DND-41 (cell line): ENCODE measurements around the gene SFMBT2.

Source experiments
- ATAC-seq: fragments of 200-7000 bp; cut with Tn5 transposase; 3 replicates; pipeline ENCODE4 v1.9.1; 2021; ENCODE audit warnings: low read depth; ENCODE audit not compliant: insufficient read depth
- DNase-seq: peaks from one replicate; pipeline ENCODE4 v3.0.0-alpha.2; 2020
- H2AFZ ChIP-seq: 2 replicates; pipeline ENCODE4 v1.6.0; 2012; ENCODE audit warnings: low read depth, low read length
- H3K27ac ChIP-seq: 2 replicates; pipeline ENCODE4 v1.5.1; 2012; ENCODE audit warnings: low read length, inconsistent platforms
- H3K27me3 ChIP-seq: fragments of 200-600 bp; sonication (generic); 2 replicates; pipeline ENCODE4 v1.6.0; 2012; ENCODE audit warnings: low read length, mild to moderate bottlenecking, inconsistent platforms; ENCODE audit not compliant: insufficient read depth, poor library complexity
- H3K36me3 ChIP-seq: 2 replicates; pipeline ENCODE4 v1.5.1; 2012; ENCODE audit warnings: low read length, inconsistent platforms; ENCODE audit not compliant: insufficient read depth
- H3K4me1 ChIP-seq: 2 replicates; pipeline ENCODE4 v1.5.1; 2012; ENCODE audit warnings: mild to moderate bottlenecking, low read length; ENCODE audit not compliant: insufficient read depth
- H3K4me2 ChIP-seq: 2 replicates; pipeline ENCODE4 v1.6.0; 2012; ENCODE audit warnings: mild to moderate bottlenecking, moderate library complexity, low read length, inconsistent platforms; ENCODE audit not compliant: insufficient read depth
- H3K4me3 ChIP-seq, 2 experiments: fragments of 200-600 bp in 1 of 2; shearing (Covaris generic) in 1 of 2; 2 replicates each; pipeline ENCODE4 v1.5.1; 2012 to 2016; ENCODE audit warnings: inconsistent platforms in 2 of 2, low read length in 2 of 2, mild to moderate bottlenecking in 2 of 2, low read depth in 1 of 2, moderate library complexity in 1 of 2
- H3K79me2 ChIP-seq: 2 replicates; pipeline ENCODE4 v1.6.0; 2012; ENCODE audit warnings: low read length, inconsistent platforms; ENCODE audit not compliant: insufficient read depth
- H3K9ac ChIP-seq: 2 replicates; pipeline ENCODE4 v1.6.0; 2012; ENCODE audit warnings: low read depth, mild to moderate bottlenecking, inconsistent platforms, low read length, moderate library complexity
- H3K9me3 ChIP-seq: 2 replicates; pipeline ENCODE4 v1.5.1; 2012; ENCODE audit warnings: low read length, moderate library complexity, mild to moderate bottlenecking, inconsistent platforms; ENCODE audit not compliant: insufficient read depth, severe bottlenecking
- H4K20me1 ChIP-seq: 2 replicates; pipeline ENCODE4 v1.6.0; 2012; ENCODE audit warnings: low read length; ENCODE audit not compliant: insufficient read depth
- CTCF ChIP-seq: IDR thresholded peaks from 2 replicates; pipeline ENCODE4 v1.5.1; 2012; ENCODE audit warnings: borderline replicate concordance, low read length, moderate library complexity, mild to moderate bottlenecking; ENCODE audit not compliant: poor library complexity, severe bottlenecking; ENCODE audit errors: extremely low read depth
- EZH2 ChIP-seq: IDR thresholded peaks from 3 replicates; pipeline ENCODE4 v1.6.1; 2012; ENCODE audit warnings: borderline replicate concordance, low read depth, mild to moderate bottlenecking, moderate library complexity, low read length, inconsistent platforms; ENCODE audit not compliant: severe bottlenecking

The SFMBT2 gene

GRCh38 chr10:7401782-7402181, 9.1 kb downstream of the SFMBT2 start:
- Histone ChIP-seq H3K27ac (no peak overlapping the region), H3K4me2 (no peak overlapping the region), H4K20me1 (peaks cover 88% of the 10 kb centered on the region), H3K36me3 (peaks cover 45% of the 10 kb centered on the region), H3K4me3 (no peak overlapping the region), H3K79me2 (peaks cover 99% of the 10 kb centered on the region), H3K9ac (no peak overlapping the region), H3K9me3 (no peaks in the 10 kb centered on the region), H2AFZ (no peak overlapping the region), H3K27me3 (no peaks in the 10 kb centered on the region), H3K4me1 (peaks cover 19% of the 10 kb centered on the region)
- ATAC-seq (no peak), DNase-seq (no peak)
- TF ChIP-seq EZH2 (no peak), CTCF (no peak)

- peaks cover 88% of the 10 kb centered on the region for H4K20me1 ChIP-seq
- H2AFZ ChIP-seq = no peak overlapping the region
- H3K4me3 ChIP-seq = no peak overlapping the region
- ATAC-seq = no peak
- peaks cover 13% of the 10 kb centered on the region; the same call in 1 of the 2 replicates for H3K4me1 ChIP-seq
- H3K27me3 ChIP-seq = no peaks in the 10 kb centered on the region
- H3K79me2 ChIP-seq = peaks cover 98% of the 10 kb centered on the region
- no peak overlapping the region for H3K9ac ChIP-seq
- H3K27ac ChIP-seq = no peak overlapping the region
- H3K9me3 ChIP-seq = no peaks in the 10 kb centered on the region
- H3K4me2 ChIP-seq = no peak overlapping the region
- no peak for DNase-seq
- peaks cover 42% of the 10 kb centered on the region for H3K36me3 ChIP-seq
- TF ChIP-seq EZH2 (no peak), CTCF (no peak)
Measured at GRCh38 chr10:7401156-7401555, 9.7 kb downstream of the SFMBT2 start.

- Histone ChIP-seq H3K4me1 (peaks cover 9% of the 10 kb centered on the region; the same call in 1 of the 2 replicates), H3K27ac (no peak overlapping the region), H3K79me2 (peaks cover 98% of the 10 kb centered on the region), H3K4me2 (no peak overlapping the region), H3K4me3 (no peak overlapping the region), H3K9ac (no peak overlapping the region), H2AFZ (no peak overlapping the region), H3K27me3 (no peaks in the 10 kb centered on the region), H4K20me1 (peaks cover 92% of the 10 kb centered on the region), H3K9me3 (no peaks in the 10 kb centered on the region), H3K36me3 (peaks cover 44% of the 10 kb centered on the region)
- no peak for DNase-seq
- no peak for TF ChIP-seq CTCF
- TF ChIP-seq EZH2 = no peak
- ATAC-seq = peak; percentile 25; the same call in 1 of the 3 replicates
Measured at GRCh38 chr10:7400068-7400715, 10.6 kb downstream of the SFMBT2 start.

- no peaks in the 10 kb centered on the region for H3K27me3 ChIP-seq
- no peak for ATAC-seq
- peaks cover 37% of the 10 kb centered on the region for H3K36me3 ChIP-seq
- peaks cover 92% of the 10 kb centered on the region for H4K20me1 ChIP-seq
- H3K9me3 ChIP-seq = no peaks in the 10 kb centered on the region
- no peak overlapping the region for H3K4me3 ChIP-seq
- H3K4me2 ChIP-seq = no peak overlapping the region
- H3K79me2 ChIP-seq = peaks cover 98% of the 10 kb centered on the region
- peaks cover 4% of the 10 kb centered on the region; the same call in 1 of the 2 replicates for H3K4me1 ChIP-seq
- DNase-seq = no peak
- no peak overlapping the region for H3K9ac ChIP-seq
- H3K27ac ChIP-seq = no peak overlapping the region
- no peak overlapping the region for H2AFZ ChIP-seq
- no peak for TF ChIP-seq EZH2
- no peak for TF ChIP-seq CTCF
Measured at GRCh38 chr10:7399533-7399932, 11.3 kb downstream of the SFMBT2 start.
